Transverse colon (tissue), 4 donors: ENCODE results near the gene MRPL20.

Source experiments
- EP300 ChIP-seq: sonication (generic); formaldehyde crosslinking; IDR thresholded peaks from one replicate; pipeline ENCODE4 v1.6.1; 2017; ENCODE audit warnings: antibody characterized with exemption, low read depth
- POLR2AphosphoS5 ChIP-seq, 3 donors: sonication (generic); formaldehyde crosslinking; IDR thresholded peaks; one replicate each; pipeline ENCODE4 v1.6.1; 2016; ENCODE audit warnings: antibody characterized with exemption in 3 of 3
- TF ChIP-seq, protein P1 (sequence below), 5 experiments: fragments of 200-600 bp in 3 of 5; fragments of 450-650 bp in 2 of 5; sonication (generic) in 3 of 5; IDR thresholded peaks; 1 replicate in 2 of 5; 2 replicates in 3 of 5; pipeline ENCODE4 v1.5.1; 2016 to 2017; ENCODE audit warnings: antibody characterized with exemption in 5 of 5, inconsistent platforms in 3 of 5, mild to moderate bottlenecking in 2 of 5, moderate library complexity in 1 of 5

DNA sequence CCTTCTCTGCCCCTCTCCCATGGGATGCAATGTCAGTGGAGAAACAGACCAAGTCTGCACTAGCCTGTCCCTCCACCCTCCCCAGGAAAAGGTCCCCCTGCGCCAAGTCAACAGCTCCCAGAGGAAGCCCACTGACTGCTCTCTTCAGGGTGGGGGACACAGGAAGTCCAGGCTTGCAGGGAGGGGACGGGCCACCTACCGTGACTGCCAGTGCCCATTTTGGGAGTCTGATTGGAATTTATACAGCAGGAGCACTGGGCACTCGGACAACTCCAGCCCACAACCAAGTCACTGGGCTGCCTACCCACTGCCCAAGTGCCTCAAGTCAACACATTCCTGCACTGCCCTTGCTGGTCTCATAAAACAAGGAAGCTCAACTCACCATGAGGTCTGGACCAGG, 14.1 kb downstream of the MRPL20 start:
- no peak for TF ChIP-seq EP300
- TF ChIP-seq, protein P1, sequence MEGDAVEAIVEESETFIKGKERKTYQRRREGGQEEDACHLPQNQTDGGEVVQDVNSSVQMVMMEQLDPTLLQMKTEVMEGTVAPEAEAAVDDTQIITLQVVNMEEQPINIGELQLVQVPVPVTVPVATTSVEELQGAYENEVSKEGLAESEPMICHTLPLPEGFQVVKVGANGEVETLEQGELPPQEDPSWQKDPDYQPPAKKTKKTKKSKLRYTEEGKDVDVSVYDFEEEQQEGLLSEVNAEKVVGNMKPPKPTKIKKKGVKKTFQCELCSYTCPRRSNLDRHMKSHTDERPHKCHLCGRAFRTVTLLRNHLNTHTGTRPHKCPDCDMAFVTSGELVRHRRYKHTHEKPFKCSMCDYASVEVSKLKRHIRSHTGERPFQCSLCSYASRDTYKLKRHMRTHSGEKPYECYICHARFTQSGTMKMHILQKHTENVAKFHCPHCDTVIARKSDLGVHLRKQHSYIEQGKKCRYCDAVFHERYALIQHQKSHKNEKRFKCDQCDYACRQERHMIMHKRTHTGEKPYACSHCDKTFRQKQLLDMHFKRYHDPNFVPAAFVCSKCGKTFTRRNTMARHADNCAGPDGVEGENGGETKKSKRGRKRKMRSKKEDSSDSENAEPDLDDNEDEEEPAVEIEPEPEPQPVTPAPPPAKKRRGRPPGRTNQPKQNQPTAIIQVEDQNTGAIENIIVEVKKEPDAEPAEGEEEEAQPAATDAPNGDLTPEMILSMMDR (IDR thresholded peaks at IDR 0.05), result no peak
- no peak for TF ChIP-seq POLR2AphosphoS5 (IDR thresholded peaks at IDR 0.05)
